Smooth muscle cell (in vitro differentiated cells): ENCODE measurements around the gene ZFP69B. TPM values are rescaled to one million over a fixed set of nuclear protein-coding genes. Genes with fewer than 3 reads are reported as not detected.
A peak's percentile ranks its signal among the peaks of the same experiment; 100 is the strongest.

ENCODE experiments used
- DNase-seq: peaks from one replicate; lab custom pipeline; 2025; ENCODE audit not compliant: unreplicated experiment; lab: John Stamatoyannopoulos, UW
- H2AFZ ChIP-seq: fragments of 200-600 bp; sonication (generic); 2 replicates; pipeline ENCODE4 v1.6.0; 2016; ENCODE audit warnings: antibody characterized with exemption, low read depth, mild to moderate bottlenecking
- H3F3A ChIP-seq: fragments of 200-600 bp; sonication (generic); 2 replicates; pipeline ENCODE4 v1.6.0; 2017; ENCODE audit warnings: antibody characterized with exemption, low read depth
- H3K27ac ChIP-seq: fragments of 200-600 bp; sonication (generic); 2 replicates; pipeline ENCODE4 v1.5.1; 2016; ENCODE audit warnings: low read depth, mild to moderate bottlenecking
- H3K27me3 ChIP-seq: fragments of 200-600 bp; sonication (generic); 2 replicates; pipeline ENCODE4 v1.6.1; 2016; ENCODE audit warnings: low read depth, mild to moderate bottlenecking
- H3K36me3 ChIP-seq: fragments of 200-600 bp; sonication (generic); 2 replicates; pipeline ENCODE4 v1.5.1; 2016; ENCODE audit warnings: low read depth
- H3K4me1 ChIP-seq: fragments of 200-600 bp; sonication (generic); 2 replicates; pipeline ENCODE4 v1.5.1; 2016; ENCODE audit warnings: low read depth
- H3K4me2 ChIP-seq: fragments of 200-600 bp; sonication (generic); 2 replicates; pipeline ENCODE4 v1.6.0; 2016; ENCODE audit warnings: mild to moderate bottlenecking
- H3K4me3 ChIP-seq: fragments of 200-600 bp; sonication (generic); 2 replicates; pipeline ENCODE4 v1.5.1; 2016; ENCODE audit warnings: mild to moderate bottlenecking
- H3K79me2 ChIP-seq: fragments of 200-600 bp; sonication (generic); 2 replicates; pipeline ENCODE4 v1.6.0; 2016; ENCODE audit warnings: low read depth, mild to moderate bottlenecking
- H3K9ac ChIP-seq: fragments of 200-600 bp; sonication (generic); 2 replicates; pipeline ENCODE4 v1.6.0; 2016; ENCODE audit warnings: low read depth
- H3K9me3 ChIP-seq: fragments of 200-600 bp; sonication (generic); replicated peaks from 2 replicates; pipeline ENCODE4 v1.5.1; 2016; ENCODE audit warnings: low read depth
- H4K20me1 ChIP-seq: fragments of 200-600 bp; sonication (generic); 2 replicates; pipeline ENCODE4 v1.6.0; 2016; ENCODE audit warnings: low read depth
- CTCF ChIP-seq: fragments of 200-600 bp; sonication (generic); IDR thresholded peaks from 2 replicates; pipeline ENCODE4 v1.5.1; 2017; ENCODE audit warnings: borderline replicate concordance, mild to moderate bottlenecking, antibody characterized with exemption; ENCODE audit not compliant: insufficient read depth, poor library complexity, severe bottlenecking
- WGBS: methylation state at CpG from one replicate; pipeline ENCODE4 v1.1.7; 2016; ENCODE audit warnings: low lambda C conversion rate; 5-methylcytosine and 5-hydroxymethylcytosine counted together
- polyA plus RNA-seq: library from polyadenylated mRNA; unstranded; fragments of >200 nt; fragmentation: Nextera tagmentation; extraction: Ambion mirVana; gene quantifications from 2 replicates; pipeline ENCODE4 v1.2.1, GENCODE V29; 2016
- total RNA-seq: library from RNA; depleted of rRNA; stranded (reverse); fragments of >200 nt; gene quantifications from 2 replicates; pipeline ENCODE4 v1.2.3, GENCODE V29; 2014

ZFP69B gene
- total and polyA plus RNA-seq, 2 experiments from 2014 or later, result 4.3 to 6.8 TPM

- no peaks in the 10 kb centered on the region for H3K27me3 ChIP-seq
- no peaks in the 10 kb centered on the region for H3K36me3 ChIP-seq
- no peak overlapping the region for H2AFZ ChIP-seq
- no peak overlapping the region for H3K9ac ChIP-seq
- no peaks in the 10 kb centered on the region for H4K20me1 ChIP-seq
- H3K4me2 ChIP-seq, result no peak overlapping the region
- H3K27ac ChIP-seq, result peak overlapping the region; percentile 23
- H3F3A ChIP-seq, result no peaks in the 10 kb centered on the region
- H3K9me3 ChIP-seq, result no peaks in the 10 kb centered on the region
- TF ChIP-seq CTCF, result no peak
- H3K79me2 ChIP-seq, result no peaks in the 10 kb centered on the region
- 52% methylated on average over 5 of the region's 5 CpGs for WGBS
- no peaks in the 10 kb centered on the region for H3K4me1 ChIP-seq
- H3K4me3 ChIP-seq, result no peak overlapping the region
- no peak for DNase-seq
Measured at GRCh38 chr1:40435471-40435870, 14.8 kb upstream of the ZFP69B start.

- no peak overlapping the region for H3K4me2 ChIP-seq
- H3F3A ChIP-seq, result no peaks in the 10 kb centered on the region
- H3K36me3 ChIP-seq, result no peaks in the 10 kb centered on the region
- no peaks in the 10 kb centered on the region for H3K9me3 ChIP-seq
- no peak for TF ChIP-seq CTCF
- H3K4me3 ChIP-seq, result no peak overlapping the region
- H3K4me1 ChIP-seq, result no peaks in the 10 kb centered on the region
- H3K27ac ChIP-seq, result peak overlapping the region; percentile 23
- no peaks in the 10 kb centered on the region for H3K79me2 ChIP-seq
- H2AFZ ChIP-seq, result no peak overlapping the region
- H4K20me1 ChIP-seq, result no peaks in the 10 kb centered on the region
- no peak for DNase-seq
- H3K27me3 ChIP-seq, result no peaks in the 10 kb centered on the region
- WGBS, result 67% methylated on average over 4 of the region's 4 CpGs
- no peak overlapping the region for H3K9ac ChIP-seq
Measured at GRCh38 chr1:40435876-40436275, 14.4 kb upstream of the ZFP69B start.

- H3K9ac ChIP-seq, result no peak overlapping the region
- no peak for DNase-seq
- no peak overlapping the region for H2AFZ ChIP-seq
- no peaks in the 10 kb centered on the region for H4K20me1 ChIP-seq
- no peaks in the 10 kb centered on the region for H3K27me3 ChIP-seq
- no peaks in the 10 kb centered on the region for H3K36me3 ChIP-seq
- no peak overlapping the region for H3K4me3 ChIP-seq
- H3F3A ChIP-seq, result no peaks in the 10 kb centered on the region
- H3K4me2 ChIP-seq, result no peak overlapping the region
- no peaks in the 10 kb centered on the region for H3K79me2 ChIP-seq
- no peak overlapping the region for H3K27ac ChIP-seq
- H3K9me3 ChIP-seq, result no peaks in the 10 kb centered on the region
- WGBS, result 74% methylated on average over 3 of the region's 3 CpGs
- H3K4me1 ChIP-seq, result no peaks in the 10 kb centered on the region
- TF ChIP-seq CTCF, result peak; percentile 61
Measured at GRCh38 chr1:40438391-40439015, 11.8 kb upstream of the ZFP69B start.

GRCh38 chr1:40439247-40439646, 11.0 kb upstream of the ZFP69B start:
- H3K9me3 ChIP-seq, result no peaks in the 10 kb centered on the region
- TF ChIP-seq CTCF, result no peak

More at GRCh38 chr1:40439247-40439646, 11.0 kb upstream of the ZFP69B start:
- Histone ChIP-seq H2AFZ (no peak overlapping the region), H3K27ac (no peak overlapping the region), H3K79me2 (no peaks in the 10 kb centered on the region), H3K4me2 (no peak overlapping the region), H4K20me1 (no peaks in the 10 kb centered on the region), H3K27me3 (no peaks in the 10 kb centered on the region), H3K4me1 (no peaks in the 10 kb centered on the region), H3K4me3 (no peak overlapping the region), H3K9ac (no peak overlapping the region), H3K36me3 (no peaks in the 10 kb centered on the region), H3F3A (no peaks in the 10 kb centered on the region)
- no peak for DNase-seq
- WGBS, result 90% methylated on average over 5 of the region's 5 CpGs
